Endothelial cell of umbilical vein (primary cell): ENCODE data around the gene RASGRF1. TPM values are rescaled to one million over a fixed set of nuclear protein-coding genes. Genes with fewer than 3 reads are reported as not detected.

Experiments used
- BruUV-seq: library from RNA; stranded (reverse); fragments of 400-500 nt; replicated peaks from 2 replicates; lab custom pipeline; 2021; lab: Mats Ljungman, UMichigan
- CTCF ChIA-PET: fragments of 300-600, 350-600 bp; sonication (Branson Sonifier 250); formaldehyde crosslinking; loops from one replicate; lab custom pipeline; 2021; ENCODE audit warnings: antibody characterized with exemption, inconsistent platforms; lab: Charles Lee
- POLR2A ChIA-PET: fragments of 300-600, 350-600 bp; sonication (Branson Sonifier 250); formaldehyde crosslinking; loops from one replicate; lab custom pipeline; 2021; ENCODE audit warnings: antibody characterized with exemption, inconsistent platforms; lab: Charles Lee
- DNase-seq: peaks from one replicate; pipeline ENCODE4 v3.0.0-alpha.2; 2011; ENCODE audit warnings: low read depth, low spot score
- FAIRE-seq: peaks from 2 replicates; lab custom pipeline; 2011; peaks lifted over from hg19 to GRCh38; lab: Jason Lieb, UNC
- H2AFZ ChIP-seq: 2 replicates; pipeline ENCODE4 v1.6.0; 2012; ENCODE audit warnings: low read depth, low read length, control low read depth, inconsistent platforms
- H3K27ac ChIP-seq: 2 replicates; pipeline ENCODE4 v1.5.1; 2011; ENCODE audit warnings: low read depth, mild to moderate bottlenecking, control low read depth, low read length, moderate library complexity; ENCODE audit not compliant: insufficient read depth
- H3K27me3 ChIP-seq, 2 experiments: 2 replicates each; pipeline versions ENCODE4 v1.6.0 to v1.6.1; 2011; ENCODE audit warnings: low read length in 2 of 2, mixed read lengths in 1 of 2; ENCODE audit not compliant: control insufficient read depth in 2 of 2, insufficient read depth in 2 of 2
- H3K36me3 ChIP-seq, 2 experiments: 2 replicates in 1 of 2; 3 replicates in 1 of 2; pipeline ENCODE4 v1.5.1; 2011; ENCODE audit warnings: low read length in 2 of 2, mild to moderate bottlenecking in 1 of 2, moderate library complexity in 1 of 2; ENCODE audit not compliant: control insufficient read depth in 2 of 2, insufficient read depth in 2 of 2; ENCODE audit errors: extremely low read depth in 1 of 2
- H3K4me1 ChIP-seq: 3 replicates; pipeline ENCODE4 v1.5.1; 2011; ENCODE audit warnings: mild to moderate bottlenecking, low read length; ENCODE audit not compliant: control insufficient read depth, insufficient read depth; ENCODE audit errors: extremely low read depth
- H3K4me2 ChIP-seq: 2 replicates; pipeline ENCODE4 v1.6.1; 2011; ENCODE audit warnings: low read length, control low read depth, mixed read lengths; ENCODE audit not compliant: insufficient read depth
- H3K4me3 ChIP-seq, 3 experiments: fragments of 200-600 bp in 1 of 3; sonication (generic), shearing (Covaris generic) in 1 of 3; replicated peaks in 1 of 3; 2 replicates each; pipeline ENCODE4 v1.5.1; 2011 to 2016; ENCODE audit warnings: control low read depth in 3 of 3, low read length in 3 of 3, mild to moderate bottlenecking in 2 of 3, inconsistent platforms in 1 of 3, low read depth in 1 of 3, moderate library complexity in 1 of 3; ENCODE audit not compliant: insufficient read depth in 1 of 3
- H3K79me2 ChIP-seq: 2 replicates; pipeline ENCODE4 v1.6.0; 2012; ENCODE audit warnings: low read length, inconsistent platforms; ENCODE audit not compliant: control insufficient read depth, insufficient read depth
- H3K9ac ChIP-seq: replicated peaks from 2 replicates; pipeline ENCODE3; 2011; ENCODE audit warnings: low read length, control low read depth; ENCODE audit not compliant: insufficient read depth; ENCODE audit errors: extremely low read depth
- H3K9me1 ChIP-seq: replicated peaks from 3 replicates; pipeline ENCODE4 v1.6.0; 2011; ENCODE audit warnings: mild to moderate bottlenecking, low read length; ENCODE audit not compliant: control insufficient read depth, insufficient read depth; ENCODE audit errors: extremely low read depth
- H3K9me3 ChIP-seq: replicated peaks from 2 replicates; pipeline ENCODE4 v1.5.1; 2012; ENCODE audit warnings: low read length, inconsistent platforms; ENCODE audit not compliant: control insufficient read depth, insufficient read depth
- H4K20me1 ChIP-seq: replicated peaks from 2 replicates; pipeline ENCODE3; 2011; ENCODE audit warnings: mild to moderate bottlenecking, low read length; ENCODE audit not compliant: control insufficient read depth, insufficient read depth; ENCODE audit errors: extremely low read depth
- EZH2 ChIP-seq: IDR thresholded peaks from 2 replicates; pipeline ENCODE4 v1.6.1; 2012; ENCODE audit warnings: borderline replicate concordance, low read depth, mild to moderate bottlenecking, moderate library complexity, low read length, inconsistent platforms; ENCODE audit not compliant: severe bottlenecking
- FOS ChIP-seq: IDR thresholded peaks from 2 replicates; pipeline ENCODE4 v1.6.1; 2011; ENCODE audit warnings: mild to moderate bottlenecking, low read length, moderate library complexity, borderline replicate concordance; ENCODE audit not compliant: insufficient read depth
- GATA2 ChIP-seq: IDR thresholded peaks from 2 replicates; pipeline ENCODE4 v1.7.0; 2011; ENCODE audit warnings: low read depth, mild to moderate bottlenecking, moderate library complexity, mixed read lengths, low read length; ENCODE audit not compliant: insufficient read length, insufficient read depth
- JUN ChIP-seq: IDR thresholded peaks from 2 replicates; pipeline ENCODE4 v1.6.1; 2011; ENCODE audit warnings: borderline replicate concordance, low read depth; ENCODE audit not compliant: insufficient read length, insufficient read depth
- MYC ChIP-seq: IDR thresholded peaks from one replicate; pipeline ENCODE4 v1.6.1; 2011; ENCODE audit warnings: mild to moderate bottlenecking, low read depth, low read length
- POLR2AphosphoS5 ChIP-seq: IDR thresholded peaks from 2 replicates; pipeline ENCODE4 v1.6.1; 2012; ENCODE audit warnings: low read depth, mild to moderate bottlenecking, control low read depth, low read length, moderate library complexity; ENCODE audit not compliant: insufficient read depth
- dilution Hi-C: fragments of 300-500 bp; cut with MboI; formaldehyde crosslinking; loops from one replicate; pipeline ENCODE4 v1.15.0; 2019; ENCODE audit warnings: low sequenced_read_pairs; ENCODE audit not compliant: extremely low pct_ligation_motif_present
- intact Hi-C: fragments of 100-400 bp; cut with micrococcal nuclease; formaldehyde crosslinking; loops from one replicate; pipeline ENCODE4 v1.10.0; 2022
- polyA plus RNA-seq, 4 experiments: library from polyadenylated mRNA; depleted of rRNA in 3 of 4; stranded (reverse) in 3 of 4; unstranded in 1 of 4; fragments of >200 nt; gene quantifications; 2 replicates each; pipeline versions ENCODE4 v1.2.1 to v1.2.3, GENCODE V29; 2011 to 2012; ENCODE audit warnings: missing spikeins in 1 of 4
- total RNA-seq: library from RNA; stranded (reverse); gene quantifications from 2 replicates; pipeline ENCODE4 v1.2.3, GENCODE V29; 2021
- TF ChIP-seq, protein P1 (sequence below), 2 donors: IDR thresholded peaks; 1 replicate in 1 of 2; 2 replicates in 1 of 2; pipeline ENCODE4 v1.5.1; 2011; ENCODE audit warnings: low read length in 2 of 2, mild to moderate bottlenecking in 2 of 2, moderate library complexity in 2 of 2, control low read depth in 1 of 2, inconsistent platforms in 1 of 2, low read depth in 1 of 2; ENCODE audit not compliant: insufficient read depth in 1 of 2; ENCODE audit errors: extremely low read depth in 1 of 2
- TF ChIP-seq, protein P2 (sequence below): IDR thresholded peaks from 2 replicates; pipeline ENCODE4 v1.6.1; 2011; ENCODE audit not compliant: insufficient read depth, insufficient read length

RASGRF1 gene
- total and polyA plus RNA-seq, 2 donors (not counting 3 experiments of a cell fraction or from before 2014, with no cell fraction given) = 0.04 TPM; not detected in 1

- peaks cover 11% of the 10 kb centered on the region for H3K4me1 ChIP-seq
- H3K9me1 ChIP-seq = no peaks in the 10 kb centered on the region
- dilution Hi-C loops = no loop called here
- no peaks in the 10 kb centered on the region for H4K20me1 ChIP-seq
- intact Hi-C loops = no loop called here
- H3K4me3 ChIP-seq = no peak overlapping the region
- FAIRE-seq (no peak), DNase-seq (no peak)
- H3K9me3 ChIP-seq = no peaks in the 10 kb centered on the region
- H3K27me3 ChIP-seq = peaks cover 0 to 2% of the 10 kb centered on the region in 2 experiments
- no peak overlapping the region for H3K4me2 ChIP-seq
- ChIA-PET POLR2A (no interaction called here), CTCF (interaction anchor here (1.3 kb wide), 1 partner anchor 23 kb away, joined by 3 read pairs; no protein-coding TSS in a partner anchor)
- no peak overlapping the region for H2AFZ ChIP-seq
- H3K9ac ChIP-seq = no peak overlapping the region
- no TSS peak for BruUV-seq
- no peak overlapping the region for H3K27ac ChIP-seq
- TF ChIP-seq MYC = no peak
- no peak for TF ChIP-seq POLR2AphosphoS5
- no peak for TF ChIP-seq FOS
- TF ChIP-seq, protein P1, sequence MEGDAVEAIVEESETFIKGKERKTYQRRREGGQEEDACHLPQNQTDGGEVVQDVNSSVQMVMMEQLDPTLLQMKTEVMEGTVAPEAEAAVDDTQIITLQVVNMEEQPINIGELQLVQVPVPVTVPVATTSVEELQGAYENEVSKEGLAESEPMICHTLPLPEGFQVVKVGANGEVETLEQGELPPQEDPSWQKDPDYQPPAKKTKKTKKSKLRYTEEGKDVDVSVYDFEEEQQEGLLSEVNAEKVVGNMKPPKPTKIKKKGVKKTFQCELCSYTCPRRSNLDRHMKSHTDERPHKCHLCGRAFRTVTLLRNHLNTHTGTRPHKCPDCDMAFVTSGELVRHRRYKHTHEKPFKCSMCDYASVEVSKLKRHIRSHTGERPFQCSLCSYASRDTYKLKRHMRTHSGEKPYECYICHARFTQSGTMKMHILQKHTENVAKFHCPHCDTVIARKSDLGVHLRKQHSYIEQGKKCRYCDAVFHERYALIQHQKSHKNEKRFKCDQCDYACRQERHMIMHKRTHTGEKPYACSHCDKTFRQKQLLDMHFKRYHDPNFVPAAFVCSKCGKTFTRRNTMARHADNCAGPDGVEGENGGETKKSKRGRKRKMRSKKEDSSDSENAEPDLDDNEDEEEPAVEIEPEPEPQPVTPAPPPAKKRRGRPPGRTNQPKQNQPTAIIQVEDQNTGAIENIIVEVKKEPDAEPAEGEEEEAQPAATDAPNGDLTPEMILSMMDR (IDR thresholded peaks at IDR 0.05; ENCODE audit: extremely low read depth in 1 of 2, insufficient read depth in 1 of 2, low read depth in 1 of 2, low read length in 2 of 2) = no peak
- no peak for TF ChIP-seq EZH2
- TF ChIP-seq GATA2 = no peak
- TF ChIP-seq, protein P2, sequence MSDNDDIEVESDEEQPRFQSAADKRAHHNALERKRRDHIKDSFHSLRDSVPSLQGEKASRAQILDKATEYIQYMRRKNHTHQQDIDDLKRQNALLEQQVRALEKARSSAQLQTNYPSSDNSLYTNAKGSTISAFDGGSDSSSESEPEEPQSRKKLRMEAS = no peak
- no peak for TF ChIP-seq JUN
- no peaks in the 10 kb centered on the region for H3K79me2 ChIP-seq
- no peaks in the 10 kb centered on the region for H3K36me3 ChIP-seq
Observed at GRCh38 chr15:78984041-78984440, 106.5 kb downstream of the RASGRF1 start.
